T follicular helper cell (primary cell): ENCODE data around the gene NXNL1.
"Not testable (repeated sequence)": the region's sequence is repeated elsewhere in the genome, so short reads cannot be mapped to it uniquely, and the experiment has no call there.

Experiments
- DNase-seq: peaks from one replicate; pipeline ENCODE4 v3.0.0-alpha.2; 2020; ENCODE audit warnings: low read depth

NXNL1 gene

DNA sequence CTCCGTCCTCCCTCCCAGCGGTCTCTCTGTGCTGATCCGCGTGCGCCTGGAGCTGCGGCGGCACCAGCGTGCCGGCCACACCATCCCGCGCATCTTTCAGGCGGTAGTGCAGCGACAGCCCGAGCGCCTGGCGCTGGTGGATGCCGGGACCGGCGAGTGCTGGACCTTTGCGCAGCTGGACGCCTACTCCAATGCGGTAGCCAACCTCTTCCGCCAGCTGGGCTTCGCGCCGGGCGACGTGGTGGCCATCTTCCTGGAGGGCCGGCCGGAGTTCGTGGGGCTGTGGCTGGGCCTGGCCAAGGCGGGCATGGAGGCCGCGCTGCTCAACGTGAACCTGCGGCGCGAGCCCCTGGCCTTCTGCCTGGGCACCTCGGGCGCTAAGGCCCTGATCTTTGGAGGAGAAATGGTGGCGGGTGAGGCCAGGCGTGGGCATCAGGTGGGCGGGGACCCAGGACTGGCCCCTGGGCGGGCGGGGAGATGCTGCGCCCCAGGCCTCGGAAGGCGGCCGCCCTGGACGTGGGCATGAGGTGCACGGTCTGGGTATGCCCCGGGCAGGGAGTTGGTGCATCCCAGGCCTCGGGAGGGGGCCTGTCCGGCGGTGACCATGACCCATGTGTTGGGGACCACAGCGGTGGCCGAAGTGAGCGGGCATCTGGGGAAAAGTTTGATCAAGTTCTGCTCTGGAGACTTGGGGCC lies 26.0 kb upstream of the NXNL1 start:
- DNase-seq: no peak

DNA sequence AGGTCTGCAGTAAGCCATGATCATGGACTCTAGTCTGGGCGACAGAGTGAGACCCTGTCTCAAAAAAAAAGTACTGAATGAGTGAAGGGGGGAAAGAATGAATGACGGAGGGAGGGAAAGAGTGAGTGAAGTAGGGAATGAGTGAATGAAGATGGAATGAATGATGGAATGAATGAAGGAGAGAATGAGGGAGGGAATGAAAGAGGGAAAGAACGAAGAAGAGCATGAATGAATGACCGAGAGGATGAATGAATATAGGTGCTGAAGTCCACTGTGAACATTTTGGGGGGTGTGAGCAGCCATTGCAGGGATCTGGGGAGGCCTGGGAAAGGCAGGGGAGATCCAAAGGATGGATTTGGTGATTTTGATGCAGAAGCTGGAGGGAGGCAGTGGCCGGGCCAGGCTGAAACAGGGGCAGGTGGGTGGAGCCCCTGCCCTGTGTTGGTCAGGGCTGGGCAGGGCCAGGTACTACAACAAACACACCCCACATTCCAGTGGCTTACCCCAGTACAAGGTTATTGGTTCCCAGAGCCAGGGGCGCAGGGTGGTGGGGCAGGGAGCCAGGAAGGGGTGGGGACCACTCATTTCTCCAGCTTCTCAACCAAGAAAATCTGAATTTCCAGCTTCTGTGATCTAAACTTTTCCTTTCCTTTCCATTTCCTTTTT lies 23.9 kb upstream of the NXNL1 start:
- no peak for DNase-seq

DNA sequence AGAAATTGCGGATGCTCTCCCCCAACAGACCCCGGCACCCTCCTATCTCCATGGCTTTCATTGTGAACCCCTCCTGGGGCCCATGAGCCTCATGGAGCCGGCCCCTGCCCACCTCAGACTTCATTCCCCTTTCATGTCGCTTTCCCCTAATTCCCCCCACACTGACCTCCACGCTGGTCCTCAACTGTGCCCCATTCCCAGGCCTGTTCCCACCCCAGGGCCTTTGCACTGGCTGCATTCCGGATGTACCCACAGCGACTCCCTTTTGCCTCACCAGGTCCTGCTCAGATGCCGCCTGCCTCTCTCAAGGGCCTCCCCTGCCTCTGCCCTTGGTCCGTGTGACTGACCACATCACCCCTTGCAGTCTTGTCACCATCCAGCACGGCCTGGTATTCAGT lies 22.9 kb upstream of the NXNL1 start:
- no peak for DNase-seq

DNA sequence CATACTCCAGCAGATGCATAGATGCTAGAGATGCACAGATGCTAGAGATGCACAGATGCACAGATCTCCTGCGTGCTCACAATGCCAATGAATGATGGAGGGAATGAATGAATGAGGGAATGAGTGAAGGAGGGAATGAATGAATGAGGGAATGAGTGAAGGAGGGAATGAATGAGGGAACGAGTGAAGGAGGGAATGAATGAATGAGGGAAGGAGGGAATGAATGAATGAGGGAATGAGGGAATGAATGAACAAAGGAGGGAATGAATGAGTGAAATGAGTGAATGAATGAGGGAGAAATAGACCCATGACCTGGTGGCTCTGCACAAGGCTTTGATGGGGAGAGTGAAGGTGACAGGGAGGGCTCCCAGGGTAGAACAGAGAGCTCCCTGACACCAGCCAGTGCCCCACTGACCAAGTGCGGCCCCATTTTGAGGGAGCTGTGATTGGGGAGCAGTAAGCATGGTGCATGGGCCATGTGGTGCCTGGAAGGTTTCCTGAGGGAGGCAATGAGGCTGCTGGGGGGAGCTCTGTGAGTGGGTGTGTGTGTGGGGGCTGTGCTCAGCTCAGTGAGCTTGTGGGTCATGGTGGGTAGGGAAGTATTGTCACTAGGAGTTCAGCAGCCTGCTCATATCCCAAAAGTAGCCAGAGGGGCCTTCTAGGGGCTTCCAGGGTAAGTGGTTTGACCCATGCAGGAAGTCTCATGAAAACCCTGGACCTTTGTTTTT lies 22.3 kb upstream of the NXNL1 start:
- DNase-seq: no peak

DNA sequence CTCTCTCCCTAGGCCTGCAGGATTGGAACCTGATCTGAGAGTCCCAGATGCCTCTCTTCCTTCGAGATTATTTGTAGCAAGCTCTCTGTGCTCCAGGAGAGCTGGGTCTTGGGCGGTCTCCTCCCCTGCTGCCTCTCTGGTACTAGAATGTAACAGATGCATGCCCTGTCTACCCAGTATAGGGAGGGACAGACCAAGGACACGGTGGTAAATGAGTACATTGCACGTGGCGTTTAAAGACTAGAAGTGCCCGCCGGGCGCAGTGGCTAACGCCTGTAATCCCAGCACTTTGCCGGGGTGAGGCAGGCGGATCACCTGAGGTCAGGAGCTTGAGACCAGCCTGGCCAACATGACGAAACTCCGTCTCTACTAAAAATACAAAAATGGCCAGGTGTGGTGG lies 21.3 kb upstream of the NXNL1 start:
- DNase-seq: no peak

DNA sequence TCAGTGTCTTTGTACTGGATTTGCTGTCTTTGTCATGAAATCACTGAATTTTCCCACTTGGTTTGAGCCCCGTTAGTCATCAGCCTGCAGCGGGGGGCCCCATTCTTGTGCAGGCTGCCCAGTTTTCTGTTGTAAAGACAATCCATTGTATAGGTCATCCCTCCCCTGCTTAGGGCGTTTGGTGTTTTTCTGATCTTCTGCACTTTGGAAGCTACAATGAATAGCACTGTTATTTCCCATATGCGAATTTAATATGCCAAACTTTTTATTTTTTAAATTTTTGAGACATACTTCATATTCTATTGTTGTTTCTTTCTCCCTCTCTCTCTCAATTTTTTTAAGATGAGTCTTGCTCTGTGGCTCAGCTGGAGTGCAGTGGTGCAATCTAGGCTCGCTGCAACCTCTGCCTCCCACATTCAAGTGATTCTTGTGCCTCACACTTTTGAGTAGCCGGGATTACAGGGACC lies 18.6 kb upstream of the NXNL1 start:
- DNase-seq: no peak

DNA sequence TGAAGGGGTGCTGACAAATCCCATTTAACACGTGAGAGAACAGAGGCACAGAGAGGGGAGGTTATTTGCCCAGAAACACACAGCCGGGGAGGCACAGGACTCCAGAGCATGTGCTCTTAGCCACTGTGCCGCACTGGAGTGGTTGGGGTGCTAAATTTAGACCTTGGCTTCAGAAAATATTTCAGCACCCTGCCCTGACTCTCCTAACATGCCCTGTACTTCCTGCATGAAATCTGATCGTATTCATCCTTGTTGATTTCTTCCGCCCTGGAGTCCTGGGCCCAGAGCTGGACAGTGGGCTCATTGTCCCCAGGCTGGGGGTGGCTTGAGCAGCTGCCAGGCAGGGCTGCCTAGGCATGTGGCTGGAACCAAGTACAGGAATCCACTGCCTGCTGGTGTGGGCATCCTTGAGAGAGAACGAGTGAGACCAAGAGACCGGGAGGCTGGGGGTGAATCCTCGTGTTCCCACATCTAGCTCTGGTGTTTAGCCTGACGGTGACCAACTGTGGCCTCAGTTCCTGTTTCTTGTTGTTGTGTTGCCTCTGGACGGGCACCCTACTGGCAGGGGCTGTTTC lies 14.9 kb upstream of the NXNL1 start:
- DNase-seq: no peak

DNA sequence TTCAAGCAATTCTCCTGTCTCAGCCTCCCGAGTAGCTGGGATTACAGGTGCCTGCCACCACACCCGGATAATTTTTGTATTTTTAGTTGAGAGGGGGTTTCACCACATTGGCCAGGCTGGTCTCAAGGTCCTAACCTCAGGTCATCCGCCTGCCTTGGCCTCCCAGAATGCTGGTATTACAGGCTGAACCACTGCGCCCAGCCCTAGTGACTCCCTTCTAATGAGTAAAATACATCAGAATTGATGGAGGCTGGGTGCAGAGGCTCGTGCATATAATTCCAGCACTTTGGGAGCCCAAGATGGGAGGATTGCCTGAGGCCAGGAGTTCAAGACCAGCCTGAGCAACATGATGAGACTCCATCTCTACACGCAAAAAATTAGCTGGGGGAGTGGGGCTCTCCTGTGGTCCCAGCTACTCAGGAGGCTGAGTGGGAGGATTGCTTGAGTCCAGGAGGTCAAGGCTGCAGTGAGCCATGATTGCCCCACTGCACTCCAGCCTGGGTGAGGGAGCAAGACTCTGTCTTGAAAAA lies 14.3 kb upstream of the NXNL1 start:
- not testable (repeated sequence) for DNase-seq

DNA sequence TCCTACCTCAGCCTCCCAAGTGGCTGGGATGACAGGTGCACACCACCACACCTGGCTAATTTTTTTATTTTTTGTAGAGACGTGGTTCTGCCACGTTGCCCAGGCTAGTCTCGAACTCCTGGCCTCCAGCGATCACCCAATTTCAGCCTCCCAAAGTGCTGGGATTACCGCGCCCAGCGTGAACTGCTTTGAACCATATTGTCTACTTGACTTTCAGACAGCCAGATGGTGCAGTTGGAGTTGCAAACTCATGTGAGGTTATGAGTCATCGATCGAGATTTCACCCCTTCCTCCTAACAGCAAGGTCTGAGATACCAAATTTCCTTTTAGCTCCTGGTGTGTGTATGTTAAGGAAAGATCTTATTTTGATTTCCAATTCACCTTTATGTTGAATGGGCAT lies 12.3 kb upstream of the NXNL1 start:
- no peak for DNase-seq

DNA sequence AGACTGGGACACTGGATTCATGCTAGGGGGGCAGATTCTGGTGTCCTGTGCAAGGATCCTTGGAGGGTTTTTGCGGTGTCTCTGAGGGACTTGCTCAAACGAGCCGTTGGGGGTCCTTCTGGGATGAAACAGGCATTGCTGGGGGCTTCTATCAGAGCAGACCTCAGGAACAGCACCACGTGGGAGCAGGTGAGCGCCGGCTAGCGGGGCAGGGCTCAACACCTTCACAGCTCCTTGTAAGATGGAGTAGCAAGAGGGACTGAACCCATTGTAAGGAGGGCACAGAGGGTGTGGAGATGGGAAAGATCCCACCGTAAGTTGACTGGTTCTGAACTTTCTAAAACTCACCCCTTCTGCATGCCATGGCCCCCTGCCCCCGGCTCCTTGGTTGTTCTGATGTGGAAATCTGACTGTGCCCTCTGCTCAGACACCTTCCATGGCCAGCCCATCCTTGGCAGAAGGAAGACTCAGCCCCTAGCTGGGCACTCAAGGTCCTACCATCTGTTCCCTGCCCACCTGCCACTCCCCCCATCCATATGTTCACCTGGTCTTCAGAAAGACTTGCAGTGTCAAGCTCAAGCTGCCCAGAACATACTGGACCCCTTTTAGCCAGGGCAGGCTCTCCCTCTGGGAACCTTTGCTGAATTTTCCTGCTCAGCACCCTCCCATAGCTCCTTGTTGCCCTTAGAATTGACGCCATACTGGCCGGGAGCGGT lies 10.8 kb upstream of the NXNL1 start:
- no peak for DNase-seq

DNA sequence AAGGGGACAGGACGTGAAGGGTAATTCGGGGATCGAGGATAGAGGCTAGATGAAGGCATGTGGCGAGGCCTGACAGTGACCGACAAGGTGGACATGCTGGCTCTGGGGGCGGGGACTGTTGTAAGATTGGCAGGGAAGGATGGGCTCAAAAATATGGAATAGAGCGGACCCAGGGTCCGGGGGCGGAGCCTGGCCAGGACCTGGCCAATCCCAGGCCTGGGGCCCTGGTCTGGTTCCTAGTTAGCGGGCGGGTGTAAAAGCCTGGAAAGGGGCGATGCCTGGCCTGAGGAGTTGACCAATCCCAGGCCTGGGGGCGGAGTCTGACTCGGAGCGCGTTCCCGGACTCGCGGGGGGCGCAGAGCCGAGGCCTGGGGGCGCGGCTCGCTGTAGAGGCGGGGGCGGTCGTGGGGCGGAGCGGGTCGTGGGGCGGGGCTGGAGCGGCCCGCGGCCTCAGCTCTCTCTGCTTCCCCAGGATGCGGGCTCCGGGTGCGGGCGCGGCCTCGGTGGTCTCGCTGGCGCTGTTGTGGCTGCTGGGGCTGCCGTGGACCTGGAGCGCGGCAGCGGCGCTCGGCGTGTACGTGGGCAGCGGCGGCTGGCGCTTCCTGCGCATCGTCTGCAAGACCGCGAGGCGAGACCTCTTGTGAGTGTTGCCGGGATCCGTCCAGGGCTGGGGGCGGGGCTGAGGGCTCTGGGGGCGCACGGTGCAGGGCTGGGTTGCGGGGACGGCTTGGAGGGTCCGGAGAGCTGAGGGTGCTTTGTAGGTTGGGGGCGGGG lies 9.5 kb upstream of the NXNL1 start, which contains the start of gene SLC27A1:
SLC27A1 (plus strand) TSS at position 457 of the 774 bp plus-strand sequence; CDS start at position 474, 17 bp downstream.
- DNase-seq: peak; percentile 80

DNA sequence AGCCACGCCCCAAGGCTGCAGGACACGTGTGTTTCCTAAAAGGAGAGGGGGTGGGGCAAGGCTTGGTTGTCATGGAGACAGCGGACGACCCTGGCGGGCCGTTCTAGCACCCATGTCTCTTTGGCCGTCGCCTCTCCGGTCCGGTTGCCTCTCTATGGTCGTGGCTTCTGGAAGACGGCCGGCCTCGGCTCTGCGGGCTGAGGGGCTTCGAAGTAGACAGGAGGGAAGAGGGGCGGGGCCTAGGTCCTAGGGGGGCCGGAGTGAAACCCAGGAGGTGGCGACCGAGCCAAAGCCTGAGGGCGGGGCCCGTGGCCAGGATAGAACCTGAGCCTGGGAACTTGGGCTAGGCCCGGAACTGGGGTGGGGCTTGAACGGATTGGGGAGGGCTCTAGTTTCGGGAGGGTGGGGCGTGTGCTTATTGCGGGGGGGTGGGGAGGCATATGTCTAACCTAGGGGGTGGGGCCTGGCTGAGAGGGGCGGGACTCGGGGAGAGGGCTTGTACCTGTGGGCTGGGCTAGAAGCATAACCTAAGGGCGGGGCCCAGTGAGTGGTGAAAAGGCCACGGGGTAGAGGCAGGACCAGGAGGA lies 8.8 kb upstream of the NXNL1 start:
- peak; percentile 94 for DNase-seq

DNA sequence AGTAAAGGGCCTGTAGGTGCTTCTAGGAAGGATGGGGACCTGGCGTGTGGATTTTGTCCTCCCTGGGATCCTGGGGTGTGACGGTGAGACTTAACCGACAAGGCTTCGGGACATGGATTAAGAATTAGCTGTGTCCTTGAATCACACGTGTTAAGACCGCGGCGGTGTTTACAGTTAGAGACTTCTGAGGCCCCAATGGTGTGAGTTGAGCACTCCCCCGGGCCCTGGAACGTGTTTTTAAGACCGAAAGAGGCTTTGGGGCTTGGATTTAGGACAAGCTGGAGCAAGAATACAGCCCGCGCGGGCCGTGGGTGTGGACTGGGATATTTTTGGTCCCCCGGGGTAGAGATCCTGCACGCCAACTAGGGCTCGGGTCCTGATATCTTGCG lies 8.4 kb upstream of the NXNL1 start:
- no peak for DNase-seq

DNA sequence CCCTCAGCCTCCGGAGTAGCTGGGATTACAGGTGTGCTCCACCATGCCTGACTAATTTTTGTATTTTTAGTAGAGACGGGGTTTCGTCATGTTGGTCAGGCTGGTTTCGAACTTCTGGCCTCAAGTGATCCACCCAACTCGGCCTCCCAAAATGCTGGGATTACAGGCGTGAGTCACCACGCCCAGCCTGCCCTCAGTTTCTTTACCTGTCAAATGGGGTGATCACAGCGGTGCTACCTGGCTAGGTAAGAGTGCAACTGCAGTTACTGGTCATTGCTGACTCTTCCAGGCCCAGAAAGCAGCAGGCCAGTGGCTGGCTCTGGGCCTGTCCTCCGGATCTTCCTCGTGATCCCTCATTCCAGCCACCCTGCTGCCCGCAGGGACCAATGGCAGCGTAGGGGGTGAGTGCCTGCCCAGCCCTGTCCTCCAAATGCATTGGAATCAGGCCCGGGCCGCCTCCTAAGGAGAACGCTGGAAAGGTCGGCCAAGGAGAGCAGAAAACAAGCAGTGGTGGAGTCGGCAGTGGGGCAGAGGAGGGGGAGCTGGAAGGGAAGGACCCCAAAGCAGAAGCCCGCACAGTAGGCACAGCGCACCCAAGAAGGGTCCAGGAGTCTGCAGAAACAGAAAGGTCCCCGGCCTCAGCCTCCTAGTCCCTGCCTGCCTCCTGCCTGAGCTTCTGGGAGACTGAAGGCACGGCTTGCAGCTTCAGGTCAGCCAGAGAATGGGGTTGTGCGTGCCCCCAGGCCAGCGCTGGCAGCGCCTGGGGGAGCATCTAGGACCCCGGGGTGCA lies 7.8 kb upstream of the NXNL1 start:
- DNase-seq: no peak

DNA sequence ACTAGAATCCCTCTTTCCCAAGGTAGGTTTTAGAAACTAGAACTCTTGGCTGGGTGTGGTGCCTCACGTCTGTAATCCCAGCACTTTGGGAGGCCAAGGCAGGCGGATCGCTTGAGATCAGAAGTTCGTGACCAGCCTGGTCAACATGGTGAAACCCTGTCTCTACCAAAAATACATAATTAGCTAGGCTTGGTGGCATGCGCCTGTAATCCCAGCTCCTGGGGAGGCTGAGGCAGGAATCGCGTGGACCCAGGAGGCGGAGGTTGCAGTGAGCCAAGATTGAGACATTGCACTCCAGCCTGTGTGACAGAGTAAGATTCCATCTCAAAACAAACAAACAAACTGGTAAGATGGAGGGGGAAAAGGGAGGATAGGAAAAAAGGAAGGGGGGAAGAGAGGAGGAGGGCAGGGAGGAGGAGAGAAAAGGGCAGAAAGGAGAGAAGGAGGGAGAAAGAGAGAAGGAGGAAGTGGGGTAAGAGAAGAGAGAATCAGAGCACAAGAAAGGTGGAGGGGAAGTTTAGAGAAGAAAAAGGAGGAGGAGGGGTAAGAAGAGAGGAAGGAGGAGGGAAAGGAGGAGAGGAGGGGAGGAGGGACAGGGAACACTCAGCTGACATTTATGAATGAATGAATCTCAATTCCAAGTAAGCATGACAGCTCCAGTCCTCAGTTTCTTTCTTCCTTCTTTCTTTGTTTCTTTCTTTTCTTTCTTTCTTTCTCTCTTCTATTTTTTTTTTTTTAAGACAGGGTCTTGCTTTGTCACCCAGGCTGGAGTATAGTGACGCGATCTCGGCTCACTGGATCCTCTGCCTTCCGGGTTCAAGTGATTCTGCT lies 7.0 kb upstream of the NXNL1 start:
- DNase-seq: no peak

DNA sequence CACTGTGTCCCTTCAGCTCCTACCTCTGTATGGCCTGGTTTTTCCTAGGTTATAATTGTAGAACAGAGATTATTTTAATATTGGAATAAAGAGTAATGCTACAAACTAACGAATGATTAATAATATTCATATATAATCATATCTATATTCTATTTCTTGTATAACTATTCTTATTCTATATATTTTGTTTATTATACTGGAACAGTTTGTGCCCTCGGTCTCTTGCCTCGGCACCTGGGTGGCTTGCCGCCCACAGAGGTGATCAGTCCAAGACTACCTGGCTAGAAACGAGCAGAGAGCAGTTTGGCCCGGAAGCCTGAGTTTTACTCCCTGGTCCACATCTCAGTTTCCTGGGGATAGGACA lies 5.7 kb upstream of the NXNL1 start:
- no peak for DNase-seq

DNA sequence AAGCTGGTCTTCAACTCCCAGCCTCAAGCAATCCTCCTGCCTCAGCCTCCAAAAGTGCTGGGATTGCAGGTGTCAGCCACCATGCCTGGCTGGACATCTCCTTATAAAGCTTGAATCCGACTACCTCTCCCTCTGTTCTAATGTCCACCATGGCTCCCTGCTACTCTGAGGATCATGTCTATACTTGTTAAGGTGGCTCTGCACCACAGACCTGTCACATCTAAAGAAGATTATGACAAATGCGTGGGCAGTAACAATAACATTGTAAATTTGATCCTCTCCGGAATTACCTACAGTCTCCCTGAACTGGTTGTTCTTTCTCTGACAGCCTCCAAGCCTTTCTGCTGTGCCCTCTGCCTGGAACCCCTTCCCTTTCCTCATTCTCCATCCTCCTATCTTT lies 1.8 kb downstream of the NXNL1 start:
- DNase-seq: no peak

DNA sequence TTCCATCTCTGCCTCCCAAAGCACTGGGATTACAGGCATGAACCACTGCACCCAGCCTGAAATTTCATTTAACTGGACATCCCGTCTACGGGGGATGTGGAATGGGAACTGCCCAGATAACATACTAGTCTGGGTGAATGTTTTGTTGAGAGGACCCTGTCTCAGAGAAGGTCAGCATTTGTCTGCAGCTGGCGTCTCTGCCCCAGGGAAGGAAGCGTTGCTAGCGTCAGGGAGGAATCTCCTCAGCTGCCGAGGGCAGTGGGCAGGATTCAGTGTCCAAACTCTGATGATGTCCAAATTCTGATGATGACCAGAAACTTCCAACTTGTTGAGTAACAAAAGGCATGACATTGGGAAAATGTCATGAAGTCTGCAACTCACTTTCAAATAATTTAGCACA lies 3.1 kb downstream of the NXNL1 start:
- DNase-seq: no peak

DNA sequence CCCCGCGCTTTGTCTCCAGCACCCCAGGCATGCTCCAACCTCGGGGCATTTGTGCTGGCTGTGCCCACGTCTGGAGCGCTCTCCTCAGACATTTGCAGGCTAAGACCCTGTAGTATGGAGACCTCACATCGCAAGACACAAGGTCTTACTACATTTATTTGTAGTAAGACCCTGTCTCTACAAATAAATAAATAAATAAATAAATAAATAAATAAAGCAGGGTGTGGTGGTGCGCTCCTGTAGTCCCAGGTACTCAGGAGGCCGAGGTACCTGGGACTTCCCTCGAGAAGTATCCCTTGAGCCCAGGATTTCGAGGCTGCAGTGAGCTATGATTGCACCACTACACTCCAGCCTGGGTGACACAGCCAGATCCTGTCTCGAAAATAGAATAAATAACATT lies 4.6 kb downstream of the NXNL1 start:
- no peak for DNase-seq
